Fibroblast of lung (primary cell): ENCODE results near the gene ZNF654. TPM values are rescaled to one million over a fixed set of nuclear protein-coding genes. Genes with fewer than 3 reads are reported as not detected.

Experiments used
- DNase-seq, 2 donors: peaks; one replicate each; pipeline versions ENCODE4 v3.0.0 to v3.0.0-alpha.2; 2010; ENCODE audit warnings: low read depth in 2 of 2
- H2AFZ ChIP-seq: 2 replicates; pipeline ENCODE4 v1.5.1; 2012; ENCODE audit warnings: low read length, control low read depth, inconsistent platforms
- H3K27ac ChIP-seq: 2 replicates; pipeline ENCODE4 v1.5.1; 2011; ENCODE audit warnings: low read length, control low read depth; ENCODE audit not compliant: insufficient read depth
- H3K27me3 ChIP-seq: 2 replicates; pipeline ENCODE4 v1.5.1; 2011; ENCODE audit warnings: mild to moderate bottlenecking, low read length; ENCODE audit not compliant: control insufficient read depth, insufficient read depth
- H3K36me3 ChIP-seq: 2 replicates; pipeline ENCODE4 v1.5.1; 2011; ENCODE audit warnings: low read length; ENCODE audit not compliant: control insufficient read depth, insufficient read depth
- H3K4me1 ChIP-seq: 2 replicates; pipeline ENCODE4 v1.5.1; 2011; ENCODE audit warnings: low read length; ENCODE audit not compliant: control insufficient read depth, insufficient read depth; ENCODE audit errors: extremely low read depth
- H3K4me2 ChIP-seq: 2 replicates; pipeline ENCODE4 v1.5.1; 2011; ENCODE audit warnings: low read length, control low read depth; ENCODE audit not compliant: insufficient read depth; ENCODE audit errors: extremely low read depth
- H3K4me3 ChIP-seq, 4 experiments: fragments of 200-600 bp in 1 of 4; sonication (generic) in 1 of 4; replicated peaks in 1 of 4; 2 replicates each; pipeline ENCODE4 v1.5.1; 2011 to 2016; ENCODE audit warnings: low read length in 4 of 4, low read depth in 3 of 4, mild to moderate bottlenecking in 3 of 4, control low read depth in 2 of 4, inconsistent platforms in 1 of 4, mixed read lengths in 1 of 4; ENCODE audit not compliant: insufficient read depth in 1 of 4; ENCODE audit errors: control extremely low read depth in 1 of 4
- H3K79me2 ChIP-seq: 2 replicates; pipeline ENCODE4 v1.5.1; 2012; ENCODE audit warnings: mild to moderate bottlenecking, low read length, inconsistent platforms; ENCODE audit not compliant: control insufficient read depth, insufficient read depth
- H3K9ac ChIP-seq: 2 replicates; pipeline ENCODE4 v1.5.1; 2011; ENCODE audit warnings: mild to moderate bottlenecking, low read length, control low read depth; ENCODE audit not compliant: insufficient read depth
- H3K9me3 ChIP-seq: 2 replicates; pipeline ENCODE4 v1.5.1; 2012; ENCODE audit warnings: low read depth, low read length; ENCODE audit not compliant: control insufficient read depth, insufficient read depth
- H4K20me1 ChIP-seq: 2 replicates; pipeline ENCODE4 v1.5.1; 2011; ENCODE audit warnings: low read length; ENCODE audit not compliant: control insufficient read depth, insufficient read depth; ENCODE audit errors: extremely low read depth
- EZH2 ChIP-seq: IDR thresholded peaks from 2 replicates; pipeline ENCODE4 v1.5.1; 2012; ENCODE audit warnings: low read length, control low read depth, mild to moderate bottlenecking; ENCODE audit errors: missing control alignments
- polyA plus RNA-seq, 2 donors: library from polyadenylated mRNA; depleted of rRNA in 1 of 2; stranded (reverse) in 1 of 2; unstranded in 1 of 2; fragments of >200 nt; gene quantifications; 2 replicates each; pipeline ENCODE4 v1.2.1, GENCODE V29; 2011 to 2012; ENCODE audit warnings: missing spikeins in 1 of 2
- total RNA-seq: library from RNA; depleted of rRNA; stranded (reverse); fragments of >200 nt; gene quantifications from 2 replicates; pipeline ENCODE4 v1.2.1, GENCODE V29; 2014
- TF ChIP-seq, protein P1 (sequence below), 2 donors: IDR thresholded peaks in 1 of 2; conservative IDR thresholded peaks in 1 of 2; 1 replicate in 1 of 2; 2 replicates in 1 of 2; pipeline ENCODE4 v1.5.1; 2011 to 2012; ENCODE audit warnings: low read length in 2 of 2, control low read depth in 1 of 2, inconsistent platforms in 1 of 2, low read depth in 1 of 2, mild to moderate bottlenecking in 1 of 2

Gene ZNF654
- total and polyA plus RNA-seq, 2 donors (not counting 1 experiment from before 2014, with no cell fraction given) = 6.5 to 16.3 TPM

GRCh38 chr3:88084097-88084501, 25.0 kb downstream of the ZNF654 start:
- H3K9ac ChIP-seq = no peak overlapping the region
- no peaks in the 10 kb centered on the region for H3K27me3 ChIP-seq
- H3K27ac ChIP-seq = no peak overlapping the region
- H3K4me3 ChIP-seq = no peak overlapping the region
- H3K4me2 ChIP-seq = no peak overlapping the region
- no peaks in the 10 kb centered on the region for H3K36me3 ChIP-seq
- H4K20me1 ChIP-seq = peaks cover 3% of the 10 kb centered on the region
- no peaks in the 10 kb centered on the region for H3K9me3 ChIP-seq
- no peak for DNase-seq
- TF ChIP-seq EZH2 = no peak
- TF ChIP-seq, protein P1, sequence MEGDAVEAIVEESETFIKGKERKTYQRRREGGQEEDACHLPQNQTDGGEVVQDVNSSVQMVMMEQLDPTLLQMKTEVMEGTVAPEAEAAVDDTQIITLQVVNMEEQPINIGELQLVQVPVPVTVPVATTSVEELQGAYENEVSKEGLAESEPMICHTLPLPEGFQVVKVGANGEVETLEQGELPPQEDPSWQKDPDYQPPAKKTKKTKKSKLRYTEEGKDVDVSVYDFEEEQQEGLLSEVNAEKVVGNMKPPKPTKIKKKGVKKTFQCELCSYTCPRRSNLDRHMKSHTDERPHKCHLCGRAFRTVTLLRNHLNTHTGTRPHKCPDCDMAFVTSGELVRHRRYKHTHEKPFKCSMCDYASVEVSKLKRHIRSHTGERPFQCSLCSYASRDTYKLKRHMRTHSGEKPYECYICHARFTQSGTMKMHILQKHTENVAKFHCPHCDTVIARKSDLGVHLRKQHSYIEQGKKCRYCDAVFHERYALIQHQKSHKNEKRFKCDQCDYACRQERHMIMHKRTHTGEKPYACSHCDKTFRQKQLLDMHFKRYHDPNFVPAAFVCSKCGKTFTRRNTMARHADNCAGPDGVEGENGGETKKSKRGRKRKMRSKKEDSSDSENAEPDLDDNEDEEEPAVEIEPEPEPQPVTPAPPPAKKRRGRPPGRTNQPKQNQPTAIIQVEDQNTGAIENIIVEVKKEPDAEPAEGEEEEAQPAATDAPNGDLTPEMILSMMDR (conservative IDR thresholded peaks at IDR 0.05 in 1 of 2, IDR thresholded peaks at IDR 0.05 in 1 of 2; ENCODE audit: low read depth in 1 of 2, low read length in 2 of 2) = no peak
- peaks cover 40% of the 10 kb centered on the region for H3K79me2 ChIP-seq
- H2AFZ ChIP-seq = no peak overlapping the region
- no peaks in the 10 kb centered on the region for H3K4me1 ChIP-seq

DNA sequence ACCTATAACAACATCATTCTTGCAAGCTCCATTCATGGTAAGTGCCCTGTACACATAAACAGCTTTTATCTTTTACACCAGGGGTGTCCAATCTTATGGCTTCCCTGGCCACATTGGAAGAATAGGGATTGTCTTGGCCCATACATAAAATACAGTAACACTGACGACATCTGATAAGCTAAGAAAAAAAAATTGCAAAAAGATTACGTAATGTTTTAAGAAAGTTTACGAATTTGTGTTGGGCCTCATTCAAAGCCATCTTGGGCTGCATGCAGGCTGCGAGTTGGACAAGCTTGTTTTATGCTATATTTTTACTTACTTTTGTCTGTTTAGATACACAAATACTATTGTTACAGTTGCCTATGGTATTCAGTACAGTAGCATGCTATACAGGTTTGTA, 31.6 kb downstream of the ZNF654 start:
- Histone ChIP-seq H3K4me3 (no peak overlapping the region), H3K27me3 (no peaks in the 10 kb centered on the region), H4K20me1 (no peaks in the 10 kb centered on the region), H2AFZ (no peak overlapping the region), H3K79me2 (no peaks in the 10 kb centered on the region), H3K36me3 (no peaks in the 10 kb centered on the region), H3K4me1 (no peaks in the 10 kb centered on the region), H3K27ac (no peak overlapping the region), H3K9ac (no peak overlapping the region), H3K4me2 (no peak overlapping the region), H3K9me3 (no peaks in the 10 kb centered on the region)
- TF ChIP-seq, protein P1 (conservative IDR thresholded peaks at IDR 0.05 in 1 of 2, IDR thresholded peaks at IDR 0.05 in 1 of 2; ENCODE audit: low read depth in 1 of 2, low read length in 2 of 2) = no peak
- TF ChIP-seq EZH2 = no peak
- no peak for DNase-seq

DNA sequence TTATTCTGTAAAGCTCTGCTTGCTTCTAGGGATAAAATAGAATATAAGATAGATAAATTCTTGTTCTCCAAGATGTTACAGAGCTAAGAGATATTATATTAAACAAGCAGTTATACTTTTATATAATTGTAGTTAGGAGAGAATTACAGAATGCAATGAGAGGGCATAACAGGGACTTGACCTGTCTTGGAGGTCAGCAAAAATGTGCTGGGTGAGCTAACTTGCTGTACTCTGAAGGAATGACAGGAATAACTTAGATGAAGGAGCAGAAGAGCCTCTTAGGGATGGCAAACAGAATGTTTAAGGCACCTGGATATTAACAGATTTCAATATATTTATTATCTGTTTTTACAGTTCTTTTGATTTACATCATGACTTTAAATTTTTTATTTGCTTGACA, 33.2 kb downstream of the ZNF654 start:
- H3K79me2 ChIP-seq = peaks cover 2% of the 10 kb centered on the region
- H3K4me2 ChIP-seq = no peak overlapping the region
- H3K4me3 ChIP-seq = no peak overlapping the region
- no peak overlapping the region for H2AFZ ChIP-seq
- H3K27ac ChIP-seq = no peak overlapping the region
- H3K9ac ChIP-seq = no peak overlapping the region
- no peak for TF ChIP-seq EZH2
- TF ChIP-seq, protein P1 (conservative IDR thresholded peaks at IDR 0.05 in 1 of 2, IDR thresholded peaks at IDR 0.05 in 1 of 2; ENCODE audit: low read depth in 1 of 2, low read length in 2 of 2) = no peak
- no peak for DNase-seq
- no peaks in the 10 kb centered on the region for H3K4me1 ChIP-seq
- no peaks in the 10 kb centered on the region for H3K27me3 ChIP-seq
- H3K36me3 ChIP-seq = no peaks in the 10 kb centered on the region
- no peaks in the 10 kb centered on the region for H3K9me3 ChIP-seq
- no peaks in the 10 kb centered on the region for H4K20me1 ChIP-seq
